ENCODE measurements around the gene ZC3H18. TPM values are rescaled to one million over a fixed set of nuclear protein-coding genes. Genes with fewer than 3 reads are reported as not detected.

Gene ZC3H18
- polyA plus RNA-seq, 1 donor from 2014 or later: 12.8 TPM

- Histone ChIP-seq H2AFZ (ENCODE audit: low read depth, low read length) (no peak overlapping the region), H3K9me2 (ENCODE audit: insufficient read depth, low read length) (no peaks in the 10 kb centered on the region), H3K79me2 (replicated peaks; ENCODE audit: insufficient read depth, low read length) (no peaks in the 10 kb centered on the region), H3F3A (ENCODE audit: insufficient read depth, low read length, poor library complexity, severe bottlenecking) (no peaks in the 10 kb centered on the region), H3K27me3 (ENCODE audit: insufficient read depth, low read depth, low read length) (no peaks in the 10 kb centered on the region), H4K20me1 (ENCODE audit: insufficient read depth) (no peaks in the 10 kb centered on the region), H3K36me3 (ENCODE audit: insufficient read depth, low read length) (no peaks in the 10 kb centered on the region), H3K9me3 (ENCODE audit: low read length) (no peaks in the 10 kb centered on the region), H3K4me2 (ENCODE audit: low read length) (no peak overlapping the region), H3K27ac (ENCODE audit: low read length) (no peak overlapping the region), H3K4me3 (ENCODE audit: low read length) (no peak overlapping the region), H3K9ac (ENCODE audit: low read length) (no peak overlapping the region)
- TF ChIP-seq EP300 (conservative IDR thresholded peaks at IDR 0.05; ENCODE audit: poor library complexity, severe bottlenecking): no peak
- no peak for TF ChIP-seq CTCF (IDR thresholded peaks at IDR 0.05; ENCODE audit: poor library complexity, severe bottlenecking)
- TF ChIP-seq EZH2 (IDR thresholded peaks at IDR 0.05; ENCODE audit: borderline replicate concordance, insufficient read depth, low read length, poor library complexity, severe bottlenecking): no peak
- no peak for TF ChIP-seq POLR2AphosphoS5 (IDR thresholded peaks at IDR 0.05)
- TF ChIP-seq REST (IDR thresholded peaks at IDR 0.05; ENCODE audit: borderline replicate concordance): no peak
- TF ChIP-seq SMC3 (conservative IDR thresholded peaks at IDR 0.05; ENCODE audit: poor library complexity): no peak
- no peak for TF ChIP-seq MXI1 (conservative IDR thresholded peaks at IDR 0.05; ENCODE audit: poor library complexity, severe bottlenecking)
- no peak for TF ChIP-seq RAD21 (conservative IDR thresholded peaks at IDR 0.05)
- no peak for TF ChIP-seq TAF1 (IDR thresholded peaks at IDR 0.05; ENCODE audit: low read depth)
Observed at GRCh38 chr16:88530858-88531203, 39.4 kb upstream of the ZC3H18 start.

- Histone ChIP-seq H3K36me3 (ENCODE audit: insufficient read depth, low read length) (no peaks in the 10 kb centered on the region), H2AFZ (ENCODE audit: low read depth, low read length) (no peak overlapping the region), H3K9me2 (ENCODE audit: insufficient read depth, low read length) (no peaks in the 10 kb centered on the region), H3K9ac (ENCODE audit: low read length) (no peak overlapping the region), H3K79me2 (replicated peaks; ENCODE audit: insufficient read depth, low read length) (no peaks in the 10 kb centered on the region), H3F3A (ENCODE audit: insufficient read depth, low read length, poor library complexity, severe bottlenecking) (no peaks in the 10 kb centered on the region), H3K4me2 (ENCODE audit: low read length) (no peak overlapping the region), H3K4me3 (ENCODE audit: low read length) (no peak overlapping the region), H3K27ac (ENCODE audit: low read length) (no peak overlapping the region), H3K27me3 (ENCODE audit: insufficient read depth, low read depth, low read length) (no peaks in the 10 kb centered on the region), H4K20me1 (ENCODE audit: insufficient read depth) (no peaks in the 10 kb centered on the region), H3K9me3 (ENCODE audit: low read length) (no peaks in the 10 kb centered on the region)
- TF ChIP-seq CTCF (IDR thresholded peaks at IDR 0.05; ENCODE audit: poor library complexity, severe bottlenecking) (no peak), EZH2 (IDR thresholded peaks at IDR 0.05; ENCODE audit: borderline replicate concordance, insufficient read depth, low read length, poor library complexity, severe bottlenecking) (no peak), POLR2AphosphoS5 (IDR thresholded peaks at IDR 0.05) (no peak), SMC3 (conservative IDR thresholded peaks at IDR 0.05; ENCODE audit: poor library complexity) (no peak), RAD21 (conservative IDR thresholded peaks at IDR 0.05) (no peak), EP300 (conservative IDR thresholded peaks at IDR 0.05; ENCODE audit: poor library complexity, severe bottlenecking) (no peak), REST (IDR thresholded peaks at IDR 0.05; ENCODE audit: borderline replicate concordance) (no peak), MXI1 (conservative IDR thresholded peaks at IDR 0.05; ENCODE audit: poor library complexity, severe bottlenecking) (no peak), TAF1 (IDR thresholded peaks at IDR 0.05; ENCODE audit: low read depth) (no peak)
Observed at GRCh38 chr16:88531346-88531745, 38.9 kb upstream of the ZC3H18 start.
